Osteoblast (primary cell): ENCODE results near the gene EREG. TPM values are rescaled to one million over a fixed set of nuclear protein-coding genes. Genes with fewer than 3 reads are reported as not detected.

Experiments
- DNase-seq: peaks from one replicate; pipeline ENCODE4 v3.0.0; 2011; ENCODE audit warnings: low spot score, mixed read lengths; ENCODE audit not compliant: insufficient read length; ENCODE audit errors: missing footprints
- H2AFZ ChIP-seq: 2 replicates; pipeline ENCODE4 v1.6.0; 2011; ENCODE audit warnings: mild to moderate bottlenecking, low read length
- H3K27ac ChIP-seq: 2 replicates; pipeline ENCODE4 v1.5.1; 2011; ENCODE audit warnings: mild to moderate bottlenecking, low read depth, low read length, moderate library complexity
- H3K27me3 ChIP-seq: 2 replicates; pipeline ENCODE4 v1.6.0; 2012; ENCODE audit warnings: mild to moderate bottlenecking, control low read depth, inconsistent platforms, low read length, moderate library complexity; ENCODE audit not compliant: insufficient read depth
- H3K36me3 ChIP-seq: 2 replicates; pipeline ENCODE4 v1.5.1; 2011; ENCODE audit warnings: mild to moderate bottlenecking, low read length, control low read depth, moderate library complexity; ENCODE audit not compliant: insufficient read depth
- H3K4me1 ChIP-seq: 2 replicates; pipeline ENCODE4 v1.5.1; 2011; ENCODE audit warnings: mild to moderate bottlenecking, low read length, control low read depth, moderate library complexity; ENCODE audit not compliant: insufficient read depth
- H3K4me2 ChIP-seq: 2 replicates; pipeline ENCODE4 v1.6.0; 2011; ENCODE audit warnings: mild to moderate bottlenecking, low read length; ENCODE audit not compliant: insufficient read depth
- H3K4me3 ChIP-seq: fragments of 200-600 bp; sonication (generic); 3 replicates; pipeline ENCODE4 v1.5.1; 2012; ENCODE audit warnings: mild to moderate bottlenecking, low read length, inconsistent platforms; ENCODE audit not compliant: insufficient read depth
- H3K79me2 ChIP-seq: 2 replicates; pipeline ENCODE4 v1.6.0; 2012; ENCODE audit warnings: mild to moderate bottlenecking, low read length, control low read depth, inconsistent platforms; ENCODE audit not compliant: insufficient read depth
- H3K9me3 ChIP-seq: 2 replicates; pipeline ENCODE4 v1.5.1; 2011; ENCODE audit warnings: low read depth, low read length, control low read depth
- H4K20me1 ChIP-seq: 2 replicates; pipeline ENCODE4 v1.6.0; 2012; ENCODE audit warnings: mild to moderate bottlenecking, low read length, control low read depth; ENCODE audit not compliant: insufficient read depth
- total RNA-seq: library from RNA; depleted of rRNA; stranded (reverse); fragments of >200 nt; gene quantifications from 2 replicates; pipeline ENCODE4 v1.2.3, GENCODE V29; 2012
- TF ChIP-seq, protein P1 (sequence below): IDR thresholded peaks from 2 replicates; pipeline ENCODE4 v1.5.1; 2011; ENCODE audit warnings: mild to moderate bottlenecking, low read depth, low read length, moderate library complexity; ENCODE audit errors: extremely low read depth

EREG gene
- total RNA-seq, 1 donor, result 1.1 TPM

DNA sequence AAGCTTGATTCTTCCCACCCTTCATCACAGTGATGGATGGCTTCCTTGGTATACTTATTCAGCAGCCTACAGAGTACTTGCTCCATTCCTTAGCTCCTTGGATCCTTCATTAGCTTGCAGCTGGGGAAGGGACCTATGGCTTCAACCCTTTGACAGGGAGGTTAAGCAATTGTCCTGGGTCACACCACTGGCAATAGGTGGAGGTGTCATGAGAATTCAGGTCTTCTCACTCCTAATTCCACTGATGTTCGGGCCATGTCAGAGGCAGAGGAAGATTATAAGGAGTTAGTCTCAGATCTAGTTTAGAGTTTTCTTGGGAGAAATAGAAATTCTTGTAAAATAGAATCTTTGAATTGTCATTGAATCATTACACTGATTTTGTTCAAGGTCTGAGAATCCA lies 24.5 kb downstream of the EREG start:
- TF ChIP-seq, protein P1, sequence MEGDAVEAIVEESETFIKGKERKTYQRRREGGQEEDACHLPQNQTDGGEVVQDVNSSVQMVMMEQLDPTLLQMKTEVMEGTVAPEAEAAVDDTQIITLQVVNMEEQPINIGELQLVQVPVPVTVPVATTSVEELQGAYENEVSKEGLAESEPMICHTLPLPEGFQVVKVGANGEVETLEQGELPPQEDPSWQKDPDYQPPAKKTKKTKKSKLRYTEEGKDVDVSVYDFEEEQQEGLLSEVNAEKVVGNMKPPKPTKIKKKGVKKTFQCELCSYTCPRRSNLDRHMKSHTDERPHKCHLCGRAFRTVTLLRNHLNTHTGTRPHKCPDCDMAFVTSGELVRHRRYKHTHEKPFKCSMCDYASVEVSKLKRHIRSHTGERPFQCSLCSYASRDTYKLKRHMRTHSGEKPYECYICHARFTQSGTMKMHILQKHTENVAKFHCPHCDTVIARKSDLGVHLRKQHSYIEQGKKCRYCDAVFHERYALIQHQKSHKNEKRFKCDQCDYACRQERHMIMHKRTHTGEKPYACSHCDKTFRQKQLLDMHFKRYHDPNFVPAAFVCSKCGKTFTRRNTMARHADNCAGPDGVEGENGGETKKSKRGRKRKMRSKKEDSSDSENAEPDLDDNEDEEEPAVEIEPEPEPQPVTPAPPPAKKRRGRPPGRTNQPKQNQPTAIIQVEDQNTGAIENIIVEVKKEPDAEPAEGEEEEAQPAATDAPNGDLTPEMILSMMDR, result no peak
- DNase-seq, result no peak

DNA sequence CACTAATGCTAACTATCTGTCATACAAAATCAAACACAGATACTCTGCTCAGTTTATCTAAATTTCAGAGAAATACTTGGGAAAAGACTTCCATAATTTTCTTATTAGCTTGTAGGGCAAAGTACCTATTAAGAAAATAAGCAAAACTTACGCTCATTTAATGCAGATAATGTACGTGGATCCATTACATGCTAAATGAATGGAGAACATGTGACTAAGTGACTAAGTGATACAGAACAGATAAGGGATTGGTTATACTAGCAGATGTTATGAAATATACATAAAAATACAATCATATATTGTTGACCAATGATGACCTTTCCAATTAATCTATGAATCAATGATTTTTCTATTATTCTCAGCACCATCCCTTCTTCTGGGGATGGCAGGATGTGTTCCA lies 25.7 kb downstream of the EREG start:
- no peaks in the 10 kb centered on the region for H3K79me2 ChIP-seq
- no peak for DNase-seq
- no peak overlapping the region for H3K4me2 ChIP-seq
- no peaks in the 10 kb centered on the region for H3K27me3 ChIP-seq
- H3K36me3 ChIP-seq, result no peaks in the 10 kb centered on the region
- TF ChIP-seq, protein P1, result no peak
- H2AFZ ChIP-seq, result no peak overlapping the region
- no peak overlapping the region for H3K27ac ChIP-seq
- H3K4me3 ChIP-seq, result no peak overlapping the region
- H3K9me3 ChIP-seq, result no peaks in the 10 kb centered on the region
- no peaks in the 10 kb centered on the region for H4K20me1 ChIP-seq
- H3K4me1 ChIP-seq, result peaks cover 2% of the 10 kb centered on the region

More for the DNA sequence above, 24.5 kb downstream of the EREG start:
- H3K36me3 ChIP-seq, result no peaks in the 10 kb centered on the region
- no peak overlapping the region for H3K4me2 ChIP-seq
- no peaks in the 10 kb centered on the region for H3K9me3 ChIP-seq
- H4K20me1 ChIP-seq, result no peaks in the 10 kb centered on the region
- no peak overlapping the region for H2AFZ ChIP-seq
- H3K79me2 ChIP-seq, result no peaks in the 10 kb centered on the region
- no peak overlapping the region for H3K4me3 ChIP-seq
- H3K27ac ChIP-seq, result no peak overlapping the region
- H3K27me3 ChIP-seq, result no peaks in the 10 kb centered on the region
- no peaks in the 10 kb centered on the region for H3K4me1 ChIP-seq

DNA sequence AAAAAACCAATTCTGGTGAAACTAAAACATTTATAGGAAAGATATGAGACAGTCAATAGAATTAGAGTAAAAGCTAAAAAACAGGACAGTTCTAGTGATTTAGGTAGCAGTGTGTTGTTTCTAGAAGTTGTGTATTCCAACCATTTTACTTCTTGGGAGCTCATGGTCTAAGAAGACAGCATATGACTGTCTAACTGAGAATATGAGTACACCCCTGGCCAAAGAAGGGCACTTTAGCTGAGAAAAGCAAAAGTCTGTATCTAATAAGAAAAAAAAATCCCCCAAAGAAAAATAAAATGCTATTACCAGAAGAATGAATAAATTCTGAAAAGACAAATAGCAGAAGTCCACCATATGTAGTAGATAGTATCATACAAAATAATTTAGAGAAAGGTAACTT lies 26.4 kb downstream of the EREG start:
- no peak for DNase-seq
- no peak overlapping the region for H3K27ac ChIP-seq

DNA sequence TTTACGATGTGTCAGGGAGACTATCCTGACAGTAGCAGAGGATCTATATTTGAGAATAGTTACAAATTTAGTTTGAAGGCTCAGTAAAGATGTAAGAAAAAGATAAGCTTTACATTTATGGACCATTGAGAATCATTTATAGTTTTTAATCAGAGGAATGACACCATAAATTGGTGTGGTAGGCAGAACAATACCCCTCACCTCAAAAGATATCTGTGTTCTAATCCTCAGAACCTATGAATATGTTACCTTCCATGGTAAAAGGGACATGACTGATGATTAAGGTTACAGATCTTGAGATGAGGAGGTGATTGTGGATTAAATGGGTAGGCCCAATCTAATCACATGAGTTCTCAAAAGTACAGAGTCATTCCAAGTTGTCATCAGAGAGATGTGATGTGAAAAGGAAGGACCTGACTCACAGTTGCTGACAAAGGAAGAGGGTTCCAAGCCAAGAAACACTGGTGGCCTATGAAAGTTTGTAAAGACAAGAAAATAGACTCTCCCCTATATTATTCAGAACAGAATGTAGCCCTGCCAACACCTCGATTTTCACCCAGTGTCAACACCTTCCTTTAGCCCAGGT lies 27.0 kb downstream of the EREG start:
- H3K4me1 ChIP-seq, result peaks cover 4% of the 10 kb centered on the region
- no peaks in the 10 kb centered on the region for H3K9me3 ChIP-seq
- no peaks in the 10 kb centered on the region for H4K20me1 ChIP-seq
- no peak for DNase-seq
- H3K36me3 ChIP-seq, result no peaks in the 10 kb centered on the region
- H3K27me3 ChIP-seq, result no peaks in the 10 kb centered on the region
- no peak overlapping the region for H3K4me3 ChIP-seq
- TF ChIP-seq, protein P1, result no peak
- no peak overlapping the region for H3K27ac ChIP-seq
- no peaks in the 10 kb centered on the region for H3K79me2 ChIP-seq
- no peak overlapping the region for H2AFZ ChIP-seq
- no peak overlapping the region for H3K4me2 ChIP-seq

More for the DNA sequence above, 26.4 kb downstream of the EREG start:
- peaks cover 4% of the 10 kb centered on the region for H3K4me1 ChIP-seq
- H2AFZ ChIP-seq, result no peak overlapping the region
- H3K79me2 ChIP-seq, result no peaks in the 10 kb centered on the region
- no peak overlapping the region for H3K4me3 ChIP-seq
- H3K4me2 ChIP-seq, result no peak overlapping the region
- H3K9me3 ChIP-seq, result no peaks in the 10 kb centered on the region
- TF ChIP-seq, protein P1, result no peak
- H3K36me3 ChIP-seq, result no peaks in the 10 kb centered on the region
- no peaks in the 10 kb centered on the region for H3K27me3 ChIP-seq
- H4K20me1 ChIP-seq, result no peaks in the 10 kb centered on the region
